Measurements from ENCODE around the gene ADCY7. TPM values are rescaled to one million over a fixed set of nuclear protein-coding genes. Genes with fewer than 3 reads are reported as not detected.

The ADCY7 gene
- total and polyA plus RNA-seq, 2 donors (not counting 1 experiment from before 2014, with no cell fraction given), result 9.9 to 34.0 TPM

DNA sequence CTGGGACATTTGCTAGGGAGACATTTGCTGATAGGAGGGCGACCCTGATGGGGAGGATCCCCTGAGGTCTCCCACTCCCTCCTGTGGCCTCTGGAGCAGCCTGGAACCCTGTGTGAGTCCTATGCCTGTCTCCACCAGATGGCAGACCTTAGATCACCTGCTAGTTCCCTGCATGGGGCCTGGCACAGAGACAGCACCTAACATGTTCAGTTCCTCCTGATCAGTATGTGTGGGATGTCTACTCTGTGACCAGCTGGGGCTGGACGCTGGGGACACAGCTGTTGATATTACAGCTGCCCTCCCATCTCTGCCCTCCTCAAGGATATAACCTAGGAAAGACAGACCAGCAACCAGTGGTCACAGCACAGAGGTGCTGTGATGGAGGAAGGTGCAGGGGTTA, 1.1 kb upstream of the ADCY7 start:
- Histone ChIP-seq H3K9ac (ENCODE audit: insufficient read depth, low read length) (no peak overlapping the region), H3K4me3 (replicated peaks in 1 of 4; ENCODE audit: control extremely low read depth in 1 of 4, insufficient read depth in 1 of 4, low read depth in 3 of 4, low read length in 4 of 4) (no peak overlapping the region), H2AFZ (ENCODE audit: low read length) (no peak overlapping the region), H3K36me3 (ENCODE audit: control insufficient read depth, insufficient read depth, low read length) (no peaks in the 10 kb centered on the region), H4K20me1 (ENCODE audit: control insufficient read depth, extremely low read depth, insufficient read depth, low read length) (no peaks in the 10 kb centered on the region), H3K27ac (ENCODE audit: insufficient read depth, low read length) (no peak overlapping the region), H3K4me2 (ENCODE audit: extremely low read depth, insufficient read depth, low read length) (no peak overlapping the region), H3K79me2 (ENCODE audit: control insufficient read depth, insufficient read depth, low read length) (peaks cover 2% of the 10 kb centered on the region), H3K9me3 (ENCODE audit: control insufficient read depth, insufficient read depth, low read depth, low read length) (no peaks in the 10 kb centered on the region), H3K27me3 (ENCODE audit: control insufficient read depth, insufficient read depth, low read length) (no peaks in the 10 kb centered on the region), H3K4me1 (ENCODE audit: control insufficient read depth, extremely low read depth, insufficient read depth, low read length) (peaks cover 15% of the 10 kb centered on the region)
- no peak for TF ChIP-seq EZH2 (IDR thresholded peaks at IDR 0.05; ENCODE audit: low read length, missing control alignments)
- TF ChIP-seq, protein P1, sequence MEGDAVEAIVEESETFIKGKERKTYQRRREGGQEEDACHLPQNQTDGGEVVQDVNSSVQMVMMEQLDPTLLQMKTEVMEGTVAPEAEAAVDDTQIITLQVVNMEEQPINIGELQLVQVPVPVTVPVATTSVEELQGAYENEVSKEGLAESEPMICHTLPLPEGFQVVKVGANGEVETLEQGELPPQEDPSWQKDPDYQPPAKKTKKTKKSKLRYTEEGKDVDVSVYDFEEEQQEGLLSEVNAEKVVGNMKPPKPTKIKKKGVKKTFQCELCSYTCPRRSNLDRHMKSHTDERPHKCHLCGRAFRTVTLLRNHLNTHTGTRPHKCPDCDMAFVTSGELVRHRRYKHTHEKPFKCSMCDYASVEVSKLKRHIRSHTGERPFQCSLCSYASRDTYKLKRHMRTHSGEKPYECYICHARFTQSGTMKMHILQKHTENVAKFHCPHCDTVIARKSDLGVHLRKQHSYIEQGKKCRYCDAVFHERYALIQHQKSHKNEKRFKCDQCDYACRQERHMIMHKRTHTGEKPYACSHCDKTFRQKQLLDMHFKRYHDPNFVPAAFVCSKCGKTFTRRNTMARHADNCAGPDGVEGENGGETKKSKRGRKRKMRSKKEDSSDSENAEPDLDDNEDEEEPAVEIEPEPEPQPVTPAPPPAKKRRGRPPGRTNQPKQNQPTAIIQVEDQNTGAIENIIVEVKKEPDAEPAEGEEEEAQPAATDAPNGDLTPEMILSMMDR (conservative IDR thresholded peaks at IDR 0.05 in 1 of 2, IDR thresholded peaks at IDR 0.05 in 1 of 2; ENCODE audit: low read depth in 1 of 2, low read length in 2 of 2), result peak; percentile 4 to 21
- DNase-seq (ENCODE audit: low read depth in 2 of 2), result no peak

DNA sequence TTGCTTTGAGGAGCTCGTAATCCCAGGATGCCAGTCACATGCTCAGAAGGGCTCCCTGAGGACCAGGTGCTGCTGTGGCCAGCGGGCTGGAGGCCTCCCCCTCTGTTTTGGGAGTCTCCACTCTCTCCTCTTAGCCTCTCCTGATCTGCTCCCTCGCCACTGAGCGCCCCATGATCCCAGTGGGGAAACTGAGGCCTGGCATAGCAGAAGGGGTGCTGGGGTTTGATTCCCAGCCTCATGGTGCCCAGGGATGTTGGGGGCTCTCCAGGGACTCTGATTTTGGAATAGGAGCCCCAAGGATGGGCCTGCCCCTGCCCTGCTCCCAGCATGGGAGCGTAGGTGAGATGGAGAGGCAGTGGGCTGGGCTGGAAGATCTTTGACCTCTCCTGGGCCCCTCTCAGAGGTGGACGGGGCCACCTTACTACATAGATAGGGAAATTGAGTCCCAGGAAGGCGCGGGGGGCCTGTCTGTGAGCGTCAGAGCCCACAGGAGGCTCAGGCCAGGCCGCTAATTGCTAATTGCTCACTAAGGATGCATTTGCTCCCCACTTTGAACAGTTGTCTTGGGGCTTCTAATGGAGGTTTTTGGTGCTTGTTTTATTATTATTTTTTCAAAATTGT, 525 bp upstream of the ADCY7 start:
- peak overlapping the region; percentile 75 for H3K27ac ChIP-seq (ENCODE audit: insufficient read depth, low read length)
- H4K20me1 ChIP-seq (ENCODE audit: control insufficient read depth, extremely low read depth, insufficient read depth, low read length), result no peaks in the 10 kb centered on the region
- peaks cover 15% of the 10 kb centered on the region for H3K4me1 ChIP-seq (ENCODE audit: control insufficient read depth, extremely low read depth, insufficient read depth, low read length)
- peak overlapping the region; percentile 90 for H3K4me2 ChIP-seq (ENCODE audit: extremely low read depth, insufficient read depth, low read length)
- no peaks in the 10 kb centered on the region for H3K9me3 ChIP-seq (ENCODE audit: control insufficient read depth, insufficient read depth, low read depth, low read length)
- DNase-seq (ENCODE audit: low read depth in 2 of 2), result no peak
- peak overlapping the region; percentile 63 for H2AFZ ChIP-seq (ENCODE audit: low read length)
- H3K79me2 ChIP-seq (ENCODE audit: control insufficient read depth, insufficient read depth, low read length), result peaks cover 2% of the 10 kb centered on the region
- no peaks in the 10 kb centered on the region for H3K36me3 ChIP-seq (ENCODE audit: control insufficient read depth, insufficient read depth, low read length)
- TF ChIP-seq, protein P1 (conservative IDR thresholded peaks at IDR 0.05 in 1 of 2, IDR thresholded peaks at IDR 0.05 in 1 of 2; ENCODE audit: low read depth in 1 of 2, low read length in 2 of 2), result no peak
- no peak for TF ChIP-seq EZH2 (IDR thresholded peaks at IDR 0.05; ENCODE audit: low read length, missing control alignments)
- no peaks in the 10 kb centered on the region for H3K27me3 ChIP-seq (ENCODE audit: control insufficient read depth, insufficient read depth, low read length)
- peak overlapping the region in 2 of 4 experiments; percentile 44 to 55 for H3K4me3 ChIP-seq (replicated peaks in 1 of 4; ENCODE audit: control extremely low read depth in 1 of 4, insufficient read depth in 1 of 4, low read depth in 3 of 4, low read length in 4 of 4)
- H3K9ac ChIP-seq (ENCODE audit: insufficient read depth, low read length), result no peak overlapping the region

DNA sequence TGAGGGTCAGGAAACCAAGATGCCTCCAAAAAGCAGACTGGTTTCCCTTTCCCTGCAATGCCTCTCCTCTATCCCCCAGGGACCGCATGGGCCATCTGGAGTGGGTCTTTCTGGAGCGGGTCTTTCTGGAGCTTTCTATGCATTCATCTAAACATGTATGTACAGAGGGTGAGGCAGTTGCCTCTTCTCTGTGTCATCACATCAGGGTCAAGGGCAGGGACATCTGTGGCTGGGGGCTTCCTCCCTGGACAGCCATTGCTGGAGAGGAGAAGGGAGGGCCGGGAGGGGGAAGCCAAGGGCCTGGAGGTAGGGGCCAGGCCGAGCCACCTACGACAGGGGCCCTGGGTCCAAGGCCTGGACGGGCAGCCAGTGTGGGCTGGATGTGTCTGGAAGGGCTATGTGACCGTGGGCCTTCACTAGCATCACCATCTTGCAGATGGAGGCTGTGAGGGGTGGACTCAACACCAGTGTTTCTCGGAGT, 840 bp downstream of the ADCY7 start:
- no peaks in the 10 kb centered on the region for H3K36me3 ChIP-seq (ENCODE audit: control insufficient read depth, insufficient read depth, low read length)
- no peak for DNase-seq (ENCODE audit: low read depth in 2 of 2)
- no peak overlapping the region for H3K9ac ChIP-seq (ENCODE audit: insufficient read depth, low read length)
- H3K27me3 ChIP-seq (ENCODE audit: control insufficient read depth, insufficient read depth, low read length), result no peaks in the 10 kb centered on the region
- H3K4me3 ChIP-seq (replicated peaks in 1 of 4; ENCODE audit: control extremely low read depth in 1 of 4, insufficient read depth in 1 of 4, low read depth in 3 of 4, low read length in 4 of 4), result peak overlapping the region in 2 of 4 experiments; percentile 21 to 55
- no peaks in the 10 kb centered on the region for H3K9me3 ChIP-seq (ENCODE audit: control insufficient read depth, insufficient read depth, low read depth, low read length)
- TF ChIP-seq EZH2 (IDR thresholded peaks at IDR 0.05; ENCODE audit: low read length, missing control alignments), result no peak
- TF ChIP-seq, protein P1 (conservative IDR thresholded peaks at IDR 0.05 in 1 of 2, IDR thresholded peaks at IDR 0.05 in 1 of 2; ENCODE audit: low read depth in 1 of 2, low read length in 2 of 2), result no peak
- peak overlapping the region; percentile 75 for H3K27ac ChIP-seq (ENCODE audit: insufficient read depth, low read length)
- H3K79me2 ChIP-seq (ENCODE audit: control insufficient read depth, insufficient read depth, low read length), result peaks cover 2% of the 10 kb centered on the region
- H3K4me1 ChIP-seq (ENCODE audit: control insufficient read depth, extremely low read depth, insufficient read depth, low read length), result peaks cover 15% of the 10 kb centered on the region
- no peak overlapping the region for H2AFZ ChIP-seq (ENCODE audit: low read length)
- H3K4me2 ChIP-seq (ENCODE audit: extremely low read depth, insufficient read depth, low read length), result peak overlapping the region; percentile 90
- H4K20me1 ChIP-seq (ENCODE audit: control insufficient read depth, extremely low read depth, insufficient read depth, low read length), result no peaks in the 10 kb centered on the region
